T-cell (primary cell): Measurements from ENCODE around the gene ELMO2. TPM values are rescaled to one million over a fixed set of nuclear protein-coding genes. Genes with fewer than 3 reads are reported as not detected.

ENCODE experiments used
- ATAC-seq, 4 experiments: fragments of 200-7000 bp in 3 of 4; fragments of 150-1000 bp in 1 of 4; cut with Tn5 transposase; replicated peaks in 1 of 4; 1 replicate in 3 of 4; 2 replicates in 1 of 4; pipeline ENCODE4 v1.10.0; 2021; ENCODE audit warnings: moderate library complexity in 3 of 4, mild to moderate bottlenecking in 2 of 4, moderate number of reproducible peaks in 1 of 4
- CTCF ChIA-PET, 2 donors: fragments of 300-600 bp; sonication (Branson Sonifier 250); formaldehyde crosslinking; loops; one replicate each; lab custom pipeline; 2022; ENCODE audit warnings: antibody characterized with exemption in 2 of 2; lab: Charles Lee
- POLR2A ChIA-PET, 2 donors: fragments of 300-600 bp; sonication (Branson Sonifier 250); formaldehyde crosslinking; loops; one replicate each; lab custom pipeline; 2022; ENCODE audit warnings: antibody characterized with exemption in 2 of 2; lab: Charles Lee
- DNase-seq, 35 experiments: peaks; one replicate each; pipeline versions ENCODE4 v3.0.0 to v3.0.0-alpha.2; 2013 to 2023
- H3K27ac ChIP-seq: one replicate; pipeline ENCODE4 v1.5.1; 2013; ENCODE audit warnings: low read length
- H3K27me3 ChIP-seq, 2 experiments: replicated peaks in 1 of 2; 1 replicate in 1 of 2; 2 replicates in 1 of 2; pipeline versions ENCODE4 v1.6.1 to v1.7.0; 2013; ENCODE audit warnings: low read length in 1 of 2, mixed read lengths in 1 of 2; ENCODE audit not compliant: control insufficient read depth in 2 of 2, insufficient read depth in 2 of 2; ENCODE audit errors: extremely low read depth in 1 of 2
- H3K36me3 ChIP-seq, 2 donors: 1 replicate in 1 of 2; 2 replicates in 1 of 2; pipeline versions ENCODE4 v1.6.1 to v1.7.0; 2013; ENCODE audit warnings: low read length in 1 of 2; ENCODE audit not compliant: control insufficient read depth in 2 of 2, insufficient read depth in 1 of 2; ENCODE audit errors: extremely low read depth in 1 of 2
- H3K4me1 ChIP-seq, 2 experiments: 1 replicate in 1 of 2; 2 replicates in 1 of 2; pipeline versions ENCODE4 v1.6.1 to v1.7.0; 2013; ENCODE audit warnings: low read length in 2 of 2, mixed read lengths in 1 of 2; ENCODE audit not compliant: insufficient read depth in 2 of 2, control insufficient read depth in 1 of 2; ENCODE audit errors: extremely low read depth in 1 of 2
- H3K4me3 ChIP-seq, 2 donors: 1 replicate in 1 of 2; 2 replicates in 1 of 2; pipeline versions ENCODE4 v1.5.1 to v1.7.0; 2013; ENCODE audit warnings: mild to moderate bottlenecking in 2 of 2, low read length in 1 of 2, moderate library complexity in 1 of 2; ENCODE audit not compliant: control insufficient read depth in 1 of 2; ENCODE audit errors: extremely low read depth in 1 of 2
- H3K9me3 ChIP-seq: 2 replicates; pipeline ENCODE4 v1.7.0; 2013
- H3K27ac Mint-ChIP-seq, 2 donors: one replicate each; pipeline ENCODE4 v1.8.0; 2020 to 2021; ENCODE audit warnings: mild to moderate bottlenecking in 2 of 2, mixed read lengths in 2 of 2
- H3K27me3 Mint-ChIP-seq, 2 donors: one replicate each; pipeline ENCODE4 v1.8.0; 2021 to 2022; ENCODE audit warnings: mixed read lengths in 2 of 2
- H3K36me3 Mint-ChIP-seq: one replicate; pipeline ENCODE4 v1.8.0; 2021; ENCODE audit warnings: mixed read lengths
- H3K4me1 Mint-ChIP-seq, 3 donors: one replicate each; pipeline ENCODE4 v1.8.0; 2020 to 2022; ENCODE audit warnings: mixed read lengths in 3 of 3, mild to moderate bottlenecking in 1 of 3
- H3K4me3 Mint-ChIP-seq, 3 donors: one replicate each; pipeline ENCODE4 v1.8.0; 2020 to 2022; ENCODE audit warnings: mild to moderate bottlenecking in 3 of 3, mixed read lengths in 3 of 3, moderate library complexity in 3 of 3
- H3K9me3 Mint-ChIP-seq, 3 donors: one replicate each; pipeline ENCODE4 v1.8.0; 2020 to 2022; ENCODE audit warnings: mixed read lengths in 3 of 3
- WGBS: methylation state at CpG from one replicate; pipeline ENCODE4 v1.1.5; 2013; ENCODE audit warnings: missing lambda C conversion rate; ENCODE audit not compliant: insufficient coverage; 5-methylcytosine and 5-hydroxymethylcytosine counted together
- total RNA-seq, 35 experiments: library from RNA in 6 of 35; stranded (reverse) in 6 of 35; fragments of 120-200 nt in 1 of 35; gene quantifications; one replicate each; pipeline versions ENCODE4 v1.2.1 to v1.2.4 and lab custom pipeline; 2013 to 2026

Gene ELMO2
- total RNA-seq, 5 donors from 2014 or later (not counting 1 experiment from before 2014, with no cell fraction given): 48.8 to 86.6 (median 54.2) TPM

GRCh38 chr20:46367967-46368901 is 38.2 kb downstream of the ELMO2 start:
- no peak for DNase-seq
- POLR2A ChIA-PET: no interaction called here
- no peak for ATAC-seq
- Histone ChIP-seq H3K27me3 (no peaks in the 10 kb centered on the region), H3K9me3 (no peaks in the 10 kb centered on the region), H3K4me3 (no peak overlapping the region), H3K4me1 (peaks cover 26 to 35% of the 10 kb centered on the region in 2 experiments), H3K27ac (no peak overlapping the region), H3K36me3 (peaks cover 24 to 78% of the 10 kb centered on the region in 2 donors)
- CTCF ChIA-PET: no interaction called here
- H3K27ac Mint-ChIP-seq: peak overlapping the region; percentile 54 to 85
- no peaks in the 10 kb centered on the region for H3K9me3 Mint-ChIP-seq
- 96% methylated on average over 4 of the region's 6 CpGs for WGBS
- H3K4me1 Mint-ChIP-seq: peaks cover 37 to 46% (median 43%) of the 10 kb centered on the region in 3 donors
- no peak overlapping the region for H3K4me3 Mint-ChIP-seq
- peaks cover 51% of the 10 kb centered on the region for H3K36me3 Mint-ChIP-seq
- H3K27me3 Mint-ChIP-seq: no peaks in the 10 kb centered on the region

GRCh38 chr20:46367234-46367633 is 39.2 kb downstream of the ELMO2 start:
- H3K9me3 Mint-ChIP-seq: no peaks in the 10 kb centered on the region
- peaks cover 47 to 56% (median 53%) of the 10 kb centered on the region in 3 donors for H3K4me1 Mint-ChIP-seq
- 92% methylated on average over 5 of the region's 5 CpGs for WGBS
- no peak overlapping the region for H3K4me3 ChIP-seq
- no peak overlapping the region for H3K4me3 Mint-ChIP-seq
- peak overlapping the region; percentile 93 to 94 for H3K27ac Mint-ChIP-seq
- H3K4me1 ChIP-seq: peaks cover 33 to 44% of the 10 kb centered on the region in 2 experiments
- ATAC-seq (no peak), DNase-seq (no peak)
- no peaks in the 10 kb centered on the region for H3K27me3 Mint-ChIP-seq
- peaks cover 44% of the 10 kb centered on the region for H3K36me3 Mint-ChIP-seq
- ChIA-PET CTCF (no interaction called here), POLR2A (no interaction called here)
- H3K9me3 ChIP-seq: no peaks in the 10 kb centered on the region
- H3K36me3 ChIP-seq: peaks cover 23 to 72% of the 10 kb centered on the region in 2 donors
- H3K27ac ChIP-seq: peak overlapping the region; percentile 49
- H3K27me3 ChIP-seq: no peaks in the 10 kb centered on the region

GRCh38 chr20:46366826-46367225 is 39.6 kb downstream of the ELMO2 start:
- Histone ChIP-seq H3K9me3 (no peaks in the 10 kb centered on the region), H3K4me3 (no peak overlapping the region), H3K4me1 (peaks cover 37 to 48% of the 10 kb centered on the region in 2 experiments), H3K27ac (peak overlapping the region; percentile 49), H3K36me3 (peaks cover 21 to 69% of the 10 kb centered on the region in 2 donors), H3K27me3 (no peaks in the 10 kb centered on the region)
- Mint-ChIP-seq H3K4me3 (no peak overlapping the region), H3K27ac (peak overlapping the region; percentile 93 to 94), H3K4me1 (peaks cover 51 to 61% (median 58%) of the 10 kb centered on the region in 3 donors), H3K9me3 (no peaks in the 10 kb centered on the region), H3K27me3 (no peaks in the 10 kb centered on the region), H3K36me3 (peaks cover 40% of the 10 kb centered on the region)
- ATAC-seq (no peak), DNase-seq (no peak)
- POLR2A ChIA-PET: no interaction called here
- WGBS: 93% methylated on average over 3 of the region's 5 CpGs
- CTCF ChIA-PET: no interaction called here

- POLR2A ChIA-PET: no interaction called here
- H3K4me3 Mint-ChIP-seq: peak overlapping the region; percentile 86 to 94 (median 92)
- H3K4me1 Mint-ChIP-seq: peaks cover 62 to 71% (median 69%) of the 10 kb centered on the region in 3 donors
- whole genome bisulfite sequencing: 48% methylated on average over 5 of the region's 5 CpGs
- peaks cover 35% of the 10 kb centered on the region for H3K36me3 Mint-ChIP-seq
- no peak overlapping the region for H3K4me3 ChIP-seq
- no peaks in the 10 kb centered on the region for H3K27me3 Mint-ChIP-seq
- no peaks in the 10 kb centered on the region for H3K9me3 ChIP-seq
- CTCF ChIA-PET: interaction anchor here (0.6 to 3.2 kb wide), 2 partner anchors 41 to 315 kb away, joined by 3 to 21 read pairs; partner anchors contain the start of gene ELMO2 (in 1 of the 2)
- H3K36me3 ChIP-seq: peaks cover 12 to 57% of the 10 kb centered on the region in 2 donors
- peak overlapping the region; percentile 93 to 94 for H3K27ac Mint-ChIP-seq
- H3K27me3 ChIP-seq: no peaks in the 10 kb centered on the region
- DNase-seq: peak in 4 of 35 experiments; percentile 10 to 46 (median 22)
- peak overlapping the region; percentile 97 for H3K27ac ChIP-seq
- no peaks in the 10 kb centered on the region for H3K9me3 Mint-ChIP-seq
- peak in 1 of 4 experiments; percentile 9 for ATAC-seq
- H3K4me1 ChIP-seq: peaks cover 45 to 60% of the 10 kb centered on the region in 2 experiments
Measured at GRCh38 chr20:46365487-46366220, 40.8 kb downstream of the ELMO2 start.

GRCh38 chr20:46364670-46365486 is 41.5 kb downstream of the ELMO2 start:
- H3K27ac Mint-ChIP-seq: peak overlapping the region; percentile 93 to 94
- POLR2A ChIA-PET: interaction anchor here in 1 of 2 donors (0.5 to 0.9 kb wide), 2 partner anchors 19 to 42 kb away, joined by 5 to 7 read pairs; partner anchors contain the start of gene ELMO2
- Histone ChIP-seq H3K27ac (peak overlapping the region; percentile 97), H3K36me3 (peaks cover 6 to 54% of the 10 kb centered on the region in 2 donors), H3K9me3 (no peaks in the 10 kb centered on the region), H3K27me3 (no peaks in the 10 kb centered on the region), H3K4me1 (peaks cover 46 to 67% of the 10 kb centered on the region in 2 experiments), H3K4me3 (peak overlapping the region; percentile 8 to 81)
- peaks cover 31% of the 10 kb centered on the region for H3K36me3 Mint-ChIP-seq
- CTCF ChIA-PET: interaction anchor here (0.6 to 3.2 kb wide), 3 partner anchors 42 to 342 kb away, joined by 3 to 21 read pairs (median 3); partner anchors contain the start of gene ELMO2 (in 1 of the 2)
- H3K4me3 Mint-ChIP-seq: peak overlapping the region; percentile 86 to 94 (median 92)
- no peaks in the 10 kb centered on the region for H3K27me3 Mint-ChIP-seq
- ATAC-seq (no peak), DNase-seq (no peak)
- WGBS: 74% methylated on average over 6 of the region's 10 CpGs
- no peaks in the 10 kb centered on the region for H3K9me3 Mint-ChIP-seq
- peaks cover 64 to 77% (median 75%) of the 10 kb centered on the region in 3 donors for H3K4me1 Mint-ChIP-seq
